GM19099 (cell line): ENCODE data around the gene MTA3.

Experiments used
- POLR2A ChIP-seq: IDR thresholded peaks from 3 replicates; pipeline ENCODE4 v1.6.1; 2011; ENCODE audit warnings: low read depth; ENCODE audit not compliant: insufficient read length; ENCODE audit errors: extremely low read depth

The MTA3 gene

DNA sequence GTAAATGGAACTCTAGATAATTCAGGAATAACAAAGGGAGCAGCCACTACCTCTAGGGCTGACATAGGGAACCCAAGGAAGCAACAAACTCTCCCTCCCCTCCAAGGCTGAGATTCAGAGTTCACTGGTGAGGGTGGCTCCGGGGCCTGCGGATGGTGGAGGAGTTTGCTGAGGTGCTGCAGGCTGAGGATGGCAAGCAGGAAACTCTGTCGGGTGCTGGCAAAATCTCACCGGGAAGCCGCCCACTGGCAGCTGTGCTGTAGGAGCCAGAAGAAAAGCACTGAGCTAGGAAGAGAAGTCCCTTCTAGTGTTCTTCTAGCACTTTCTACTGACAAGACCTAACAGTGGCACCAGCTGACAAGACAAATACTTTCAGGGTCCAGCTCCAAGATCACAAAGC, 236.5 kb downstream of the MTA3 start:
- TF ChIP-seq POLR2A: no peak
